ENCODE data around the gene GTF2F2.

Gene GTF2F2, protein sequence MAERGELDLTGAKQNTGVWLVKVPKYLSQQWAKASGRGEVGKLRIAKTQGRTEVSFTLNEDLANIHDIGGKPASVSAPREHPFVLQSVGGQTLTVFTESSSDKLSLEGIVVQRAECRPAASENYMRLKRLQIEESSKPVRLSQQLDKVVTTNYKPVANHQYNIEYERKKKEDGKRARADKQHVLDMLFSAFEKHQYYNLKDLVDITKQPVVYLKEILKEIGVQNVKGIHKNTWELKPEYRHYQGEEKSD

DNA sequence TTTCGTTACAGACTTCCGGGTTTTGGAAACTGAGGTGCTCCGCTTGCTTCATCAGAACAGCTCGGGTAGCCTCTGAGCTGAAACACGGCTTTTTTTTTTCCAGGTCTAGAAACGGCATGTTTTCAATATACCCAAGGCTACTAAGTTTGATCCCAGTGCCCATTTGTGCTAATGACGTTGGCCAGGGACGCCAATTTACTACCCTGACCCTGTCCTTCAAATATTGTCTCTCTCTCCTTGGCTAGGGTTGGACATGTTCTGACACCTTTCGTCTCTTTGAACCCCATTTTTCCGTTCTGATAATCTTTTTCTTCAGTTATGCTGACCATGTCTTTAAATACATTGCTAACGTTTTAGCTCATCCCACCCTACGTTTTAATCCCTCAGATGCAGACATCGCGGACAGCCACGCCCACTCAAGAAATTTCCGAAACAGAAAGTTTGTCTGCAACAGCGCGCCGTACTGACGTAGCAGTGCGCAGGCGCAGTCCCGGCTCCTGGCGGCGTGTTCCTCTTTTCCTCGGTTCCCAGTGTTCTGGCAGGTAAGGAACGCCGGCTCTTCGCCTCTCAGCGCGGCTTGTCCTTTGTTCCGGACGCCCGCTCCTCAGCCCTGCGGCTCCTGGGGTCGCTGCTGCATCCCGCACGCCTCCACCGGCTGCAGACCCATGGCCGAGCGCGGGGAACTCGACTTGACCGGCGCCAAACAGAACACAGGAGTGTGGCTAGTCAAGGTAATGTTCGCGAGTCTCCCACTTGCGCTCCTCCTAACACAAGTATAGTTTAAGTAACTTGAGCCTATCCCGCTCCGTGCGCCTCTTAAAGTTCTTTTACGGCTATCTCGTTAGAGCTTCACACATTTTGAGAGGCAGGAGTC lies at the start of gene GTF2F2:
GTF2F2 (plus strand) TSS at position 520 of the 874 bp plus-strand sequence; CDS start at position 666, 146 bp downstream.
- DNase-seq = peak; percentile 86

- DNase-seq = no peak
These were observed 46.5 kb upstream of the GTF2F2 start for GRCh38 chr13:45073809-45074208.

- DNase-seq = no peak
These were observed 45.6 kb upstream of the GTF2F2 start for GRCh38 chr13:45074721-45075120.

- DNase-seq = no peak
These were observed 42.3 kb upstream of the GTF2F2 start for GRCh38 chr13:45078003-45078402.

- DNase-seq = no peak
These were observed 37.3 kb upstream of the GTF2F2 start for GRCh38 chr13:45082964-45083363.

GRCh38 chr13:45084515-45084914 lies 35.8 kb upstream of the GTF2F2 start:
- no peak for DNase-seq

DNA sequence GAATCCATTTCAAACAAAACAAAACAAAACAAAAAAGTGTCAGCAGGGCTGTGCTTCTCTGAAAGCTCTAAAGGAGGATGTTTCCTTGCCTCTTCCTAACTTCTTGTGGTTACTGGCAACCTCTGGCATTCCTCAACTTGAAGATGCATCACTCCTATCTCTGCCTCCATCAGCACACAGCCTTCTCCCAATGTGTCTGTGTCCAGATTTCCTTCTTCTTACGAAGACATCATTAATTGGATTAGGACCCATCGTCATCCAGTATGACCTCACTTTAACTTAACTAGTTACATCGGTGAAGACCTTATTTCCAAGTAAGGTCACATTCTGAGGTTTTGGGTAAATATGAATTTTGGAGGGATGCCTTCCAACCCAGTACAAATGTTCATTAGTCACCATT lies 33.8 kb upstream of the GTF2F2 start:
- no peak for DNase-seq

GRCh38 chr13:45092663-45093062 lies 27.6 kb upstream of the GTF2F2 start:
- DNase-seq = no peak

- DNase-seq = no peak
These were observed 19.6 kb upstream of the GTF2F2 start for GRCh38 chr13:45100573-45101262.

- no peak for DNase-seq
These were observed 18.8 kb upstream of the GTF2F2 start for GRCh38 chr13:45101327-45102018.

DNA sequence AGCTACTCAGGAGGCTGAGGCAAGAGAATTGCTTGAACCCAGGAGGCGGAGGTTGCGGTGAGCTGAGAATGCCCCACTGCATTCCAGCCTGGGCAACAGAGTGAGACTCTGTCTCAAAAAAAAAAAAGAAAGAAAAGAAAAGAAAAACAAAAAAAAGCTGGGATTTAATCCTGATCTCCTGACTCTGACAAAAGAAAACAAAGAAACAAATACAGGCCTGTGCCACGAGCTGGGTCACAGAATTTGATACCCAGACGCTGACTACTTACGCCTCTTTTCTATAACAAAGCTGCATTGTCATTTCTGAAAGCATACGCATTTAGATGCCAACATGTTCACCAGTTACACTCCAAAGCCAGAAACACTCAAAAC lies 18.2 kb upstream of the GTF2F2 start:
- no peak for DNase-seq

DNA sequence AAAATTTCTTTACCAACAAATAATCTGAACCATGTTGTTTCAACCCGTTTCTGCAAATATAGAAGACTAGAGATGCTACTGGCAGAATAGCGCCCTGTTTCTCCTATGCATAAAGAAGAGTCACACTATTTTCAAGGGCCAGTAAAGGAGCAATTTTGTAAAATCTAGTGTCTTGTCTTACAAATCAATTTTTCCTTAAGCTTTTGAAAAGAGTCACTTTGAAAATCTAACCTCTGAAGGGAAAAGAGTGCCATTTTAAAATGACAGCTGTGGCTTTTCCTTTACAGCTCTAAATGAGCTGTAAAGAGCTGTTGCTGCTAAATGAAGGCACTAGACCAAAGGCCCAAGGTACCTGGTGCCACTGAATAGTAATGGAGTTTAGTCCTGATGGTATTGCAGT lies 16.9 kb upstream of the GTF2F2 start:
- DNase-seq = no peak

GRCh38 chr13:45104261-45104660 lies 16.0 kb upstream of the GTF2F2 start:
- DNase-seq = no peak

DNA sequence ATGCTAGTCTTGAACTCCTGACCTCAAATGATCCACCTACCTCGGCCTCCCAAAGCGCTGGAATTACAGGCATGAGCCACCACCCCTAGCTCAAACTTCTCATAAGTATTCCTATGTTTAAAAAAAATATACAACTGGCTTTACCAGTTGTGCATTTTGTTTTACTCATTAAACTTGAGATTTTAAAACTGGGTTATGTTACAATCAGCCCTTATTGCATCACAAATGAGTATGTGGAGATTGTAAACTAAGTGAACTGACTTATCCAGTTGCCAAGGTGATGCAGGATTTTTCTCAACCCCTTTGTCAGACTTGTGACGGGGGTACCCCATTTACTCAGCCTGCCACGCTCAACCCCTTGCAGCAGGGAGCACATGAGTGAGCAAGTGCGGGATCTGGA lies 14.4 kb upstream of the GTF2F2 start:
- no peak for DNase-seq

GRCh38 chr13:45107539-45107938 lies 12.8 kb upstream of the GTF2F2 start:
- DNase-seq = no peak

GRCh38 chr13:45108716-45109101 lies 11.6 kb upstream of the GTF2F2 start:
- DNase-seq = no peak

DNA sequence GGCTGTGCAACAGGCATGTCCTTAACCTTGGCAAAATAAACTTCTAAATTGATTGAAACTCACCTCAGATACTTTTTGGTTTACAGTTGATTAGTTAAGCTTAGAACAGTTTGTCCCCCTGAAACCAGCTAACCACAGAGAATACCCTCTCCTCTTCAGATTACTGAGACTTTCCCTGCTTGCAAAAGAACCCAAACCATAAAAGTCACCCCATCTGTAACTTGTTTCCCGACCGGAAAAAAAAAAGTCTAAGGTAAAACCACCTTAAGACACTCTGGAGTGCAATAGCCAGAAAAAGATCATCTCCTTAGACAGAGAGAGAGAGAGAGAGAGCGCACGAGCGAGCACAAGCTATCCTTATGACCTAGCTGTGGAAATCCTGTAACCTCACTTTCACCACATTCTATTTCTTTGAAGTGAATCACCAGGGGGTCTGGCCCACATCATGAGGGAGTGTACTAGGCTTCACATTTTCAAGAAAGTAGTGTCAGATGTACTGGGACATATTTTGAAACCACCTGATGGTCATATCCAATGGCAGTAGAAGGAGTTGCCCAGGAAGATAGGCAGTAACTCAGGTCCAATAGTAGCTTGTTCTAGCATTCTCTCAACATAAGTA lies 11.1 kb upstream of the GTF2F2 start:
- no peak for DNase-seq

DNA sequence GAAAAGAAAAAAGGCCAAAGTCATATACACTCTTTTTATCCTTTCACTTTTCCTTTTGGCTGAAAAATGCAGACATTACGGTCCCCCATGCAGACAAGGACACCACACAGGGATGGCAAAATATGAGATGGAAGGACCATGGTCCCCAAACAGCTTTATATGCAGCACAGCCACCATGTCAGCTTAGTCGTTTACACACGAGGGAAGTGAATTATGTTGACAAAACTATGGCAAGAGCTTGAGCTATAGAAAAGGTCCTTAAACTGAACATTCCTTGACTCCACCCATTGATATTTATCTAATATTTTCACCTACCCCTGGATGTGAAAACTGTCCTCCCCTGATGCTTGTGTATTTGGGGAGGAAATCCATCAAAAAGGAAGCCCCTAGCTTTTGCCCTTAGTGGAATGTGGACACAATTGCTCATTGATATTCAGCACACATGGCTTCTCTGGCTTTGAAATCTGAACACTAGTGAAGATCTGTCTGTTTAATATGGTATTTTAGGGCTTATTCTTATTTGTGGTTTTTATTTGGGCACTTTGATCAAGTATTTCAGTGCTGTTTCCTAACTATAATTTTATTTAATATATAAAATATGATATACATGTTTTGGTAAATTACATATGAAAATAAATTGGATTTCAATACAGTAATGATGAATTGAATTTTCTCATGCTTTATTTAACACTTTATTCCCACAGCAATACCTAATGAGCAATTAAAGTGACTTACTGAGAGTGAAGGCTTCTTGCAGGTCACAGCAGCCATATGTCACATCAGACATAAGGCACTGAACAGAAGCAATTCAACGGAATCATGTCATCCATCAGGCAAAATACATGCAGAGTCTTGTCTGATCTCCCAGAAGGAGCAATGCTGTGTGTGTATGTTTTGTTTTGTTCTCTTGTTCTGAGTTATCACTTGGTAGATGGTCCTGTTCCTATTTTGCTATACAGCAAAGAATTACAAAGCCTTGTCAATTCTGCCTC lies 6.8 kb upstream of the GTF2F2 start:
- DNase-seq = no peak

DNA sequence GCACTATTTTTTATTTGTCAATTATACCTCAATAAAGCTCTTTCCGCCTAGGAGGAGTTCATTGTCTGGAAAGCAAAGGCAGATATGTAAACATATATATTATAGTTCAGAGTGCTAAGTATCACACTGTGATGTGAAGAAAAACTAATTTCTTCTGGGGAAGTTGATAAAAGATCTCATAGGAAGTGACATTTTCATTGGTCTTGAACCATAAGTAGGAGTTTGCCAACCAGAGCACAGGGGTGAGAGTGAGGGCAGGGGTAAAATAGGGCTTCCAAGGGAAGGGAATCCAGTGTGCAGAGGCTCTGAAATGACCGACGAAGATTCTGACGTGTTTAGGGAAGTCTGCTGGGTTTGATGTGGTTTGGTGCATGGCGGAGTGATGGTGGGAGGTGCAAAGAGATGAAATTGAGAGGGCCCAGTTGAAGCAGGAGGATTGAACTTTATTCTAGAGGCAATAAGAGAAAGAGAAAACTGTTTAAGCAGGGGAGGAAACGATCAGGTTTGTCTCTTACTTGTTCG lies 780 bp upstream of the GTF2F2 start:
- DNase-seq = peak; percentile 36

DNA sequence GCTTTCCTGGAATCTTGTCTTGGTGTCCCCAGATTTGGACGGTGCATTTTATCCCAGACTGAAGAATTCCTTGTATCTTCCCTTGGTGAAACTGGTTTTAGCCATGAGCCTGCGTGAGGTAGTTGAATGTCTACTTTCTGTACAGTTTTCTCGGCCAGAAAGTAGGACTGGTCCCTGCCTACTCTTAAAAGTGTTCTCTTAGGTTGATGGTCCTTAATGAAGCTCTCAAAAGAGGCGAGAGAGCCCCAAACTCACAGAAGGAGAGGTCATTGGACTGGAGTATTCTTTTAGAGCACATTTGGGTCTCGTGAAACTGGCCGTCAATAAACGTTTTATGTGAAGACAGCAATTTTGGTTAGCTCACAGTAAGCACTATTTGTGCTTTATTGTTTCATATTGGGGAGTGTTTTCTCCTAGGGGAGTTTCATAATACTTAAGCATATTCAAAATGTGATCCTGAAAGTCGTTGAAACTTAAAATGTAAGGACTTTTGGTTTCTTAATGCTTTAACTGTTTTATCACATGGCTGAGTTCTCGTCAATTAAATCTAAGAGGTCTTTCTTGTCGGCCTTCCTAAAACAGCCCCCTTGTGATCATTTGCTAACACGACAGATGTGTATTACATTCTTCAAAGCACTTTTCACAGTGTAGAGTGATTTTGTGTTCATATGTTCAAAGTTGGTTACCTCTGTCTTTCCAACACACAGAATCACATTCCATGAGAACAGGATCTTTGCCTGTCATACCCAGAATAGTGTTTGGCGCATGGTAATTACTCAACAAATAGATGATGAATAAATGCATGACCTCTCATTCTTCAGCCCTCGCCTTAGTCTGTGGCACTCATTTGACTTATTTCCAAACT lies 889 bp downstream of the GTF2F2 start:
- no peak for DNase-seq

Measured in activated CD4-positive, CD25-positive, alpha-beta regulatory T cell treated with anti-CD3 and anti-CD28 coated beads, Interleukin-2, amount 50 U/mL, for 72 hours (primary cell).